Small intestine (tissue), 7 donors: Measurements from ENCODE around the gene ENPP5. TPM values are rescaled to one million over a fixed set of nuclear protein-coding genes. Genes with fewer than 3 reads are reported as not detected.
A peak's percentile ranks its signal among the peaks of the same experiment; 100 is the strongest.
"Not testable (repeated sequence)": the region's sequence is repeated elsewhere in the genome, so short reads cannot be mapped to it uniquely, and the experiment has no call there.

Experiments used
- DNase-seq, 2 donors: peaks; one replicate each; pipeline versions ENCODE4 v3.0.0 to v3.0.0-alpha.2; 2013
- FAIRE-seq: peaks from 2 replicates; lab custom pipeline; 2012; peaks lifted over from hg19 to GRCh38; lab: Jason Lieb, UNC
- H3K27ac ChIP-seq, 3 donors: one replicate each; pipeline ENCODE4 v1.5.1; 2013; ENCODE audit warnings: low read length in 2 of 3, mild to moderate bottlenecking in 2 of 3, control low read depth in 1 of 3, inconsistent platforms in 1 of 3, low read depth in 1 of 3, moderate library complexity in 1 of 3
- H3K27me3 ChIP-seq, 3 donors: one replicate each; pipeline ENCODE4 v1.6.1; 2013; ENCODE audit warnings: low read length in 3 of 3, inconsistent platforms in 1 of 3; ENCODE audit not compliant: control insufficient read depth in 3 of 3, insufficient read depth in 3 of 3
- H3K36me3 ChIP-seq, 3 donors: one replicate each; pipeline ENCODE4 v1.6.1; 2013; ENCODE audit warnings: low read length in 3 of 3, inconsistent platforms in 1 of 3, low read depth in 1 of 3, mild to moderate bottlenecking in 1 of 3, moderate library complexity in 1 of 3; ENCODE audit not compliant: control insufficient read depth in 3 of 3, insufficient read depth in 2 of 3
- H3K4me1 ChIP-seq, 3 donors: one replicate each; pipeline ENCODE4 v1.6.1; 2013; ENCODE audit warnings: low read length in 2 of 3, inconsistent platforms in 1 of 3, low read depth in 1 of 3, mild to moderate bottlenecking in 1 of 3, moderate library complexity in 1 of 3; ENCODE audit not compliant: control insufficient read depth in 3 of 3, insufficient read depth in 2 of 3
- H3K4me3 ChIP-seq, 3 donors: one replicate each; pipeline ENCODE4 v1.5.1; 2013; ENCODE audit warnings: low read length in 3 of 3, control low read depth in 1 of 3, inconsistent platforms in 1 of 3, low read depth in 1 of 3, mild to moderate bottlenecking in 1 of 3, moderate library complexity in 1 of 3
- H3K9me3 ChIP-seq, 2 donors: one replicate each; pipeline ENCODE4 v1.6.1; 2013; ENCODE audit warnings: low read depth in 1 of 2, low read length in 1 of 2; ENCODE audit not compliant: control insufficient read depth in 2 of 2, insufficient read depth in 1 of 2
- WGBS, 3 donors: extraction: QIAGEN DNeasy Blood & Tissue Kit; methylation state at CpG; one replicate each; pipeline ENCODE4 v1.1.7; 2013; 5-methylcytosine and 5-hydroxymethylcytosine counted together
- polyA plus RNA-seq, 4 donors: library from polyadenylated mRNA; stranded (reverse) in 3 of 4; unstranded in 1 of 4; fragments of 200-250 nt in 3 of 4; fragments of 120-200 nt in 1 of 4; gene quantifications; one replicate each; pipeline versions ENCODE4 v1.2.1 to v1.2.3, GENCODE V29; 2013
- donor health status: healthy with polysubstance abuse.
- donor health status: control.
- donor health status: control.
- donor health status: Bipolar disorder and iron deficiency.
- donor health status: healthy.

ENPP5 gene
- polyA plus RNA-seq, 4 donors: 0.67 to 10.4 (median 1.1) TPM

DNA sequence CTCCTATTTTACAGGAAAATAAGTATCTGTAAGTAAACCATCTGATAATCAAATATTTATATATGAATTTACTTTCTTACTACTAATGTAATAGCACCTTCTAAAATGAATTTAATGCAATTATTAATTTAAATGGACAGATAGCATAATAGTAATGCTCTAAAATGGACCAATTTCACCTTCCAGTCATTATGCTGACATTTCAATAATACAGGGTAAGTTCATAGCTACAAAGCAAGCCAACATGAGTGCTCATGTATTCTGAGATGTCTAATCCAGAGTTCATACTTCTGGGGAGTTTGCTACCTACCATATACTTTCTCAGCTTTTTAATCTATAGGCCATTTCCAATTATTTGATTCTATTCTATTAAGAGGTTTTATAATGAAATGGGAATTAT lies 11.6 kb downstream of the ENPP5 start:
- Histone ChIP-seq H3K36me3 (no peaks in the 10 kb centered on the region), H3K27ac (no peak overlapping the region), H3K4me1 (no peaks in the 10 kb centered on the region), H3K27me3 (no peaks in the 10 kb centered on the region), H3K4me3 (no peak overlapping the region), H3K9me3 (peaks cover 0 to 6% of the 10 kb centered on the region in 2 donors)
- FAIRE-seq: peak; percentile 5
- no peak for DNase-seq

GRCh38 chr6:46156701-46157100 lies 14.1 kb downstream of the ENPP5 start:
- FAIRE-seq (no peak), DNase-seq (no peak)
- Histone ChIP-seq H3K27me3 (no peaks in the 10 kb centered on the region), H3K9me3 (peaks cover 0 to 6% of the 10 kb centered on the region in 2 donors), H3K36me3 (no peaks in the 10 kb centered on the region), H3K4me3 (no peak overlapping the region), H3K27ac (no peak overlapping the region), H3K4me1 (no peaks in the 10 kb centered on the region)

DNA sequence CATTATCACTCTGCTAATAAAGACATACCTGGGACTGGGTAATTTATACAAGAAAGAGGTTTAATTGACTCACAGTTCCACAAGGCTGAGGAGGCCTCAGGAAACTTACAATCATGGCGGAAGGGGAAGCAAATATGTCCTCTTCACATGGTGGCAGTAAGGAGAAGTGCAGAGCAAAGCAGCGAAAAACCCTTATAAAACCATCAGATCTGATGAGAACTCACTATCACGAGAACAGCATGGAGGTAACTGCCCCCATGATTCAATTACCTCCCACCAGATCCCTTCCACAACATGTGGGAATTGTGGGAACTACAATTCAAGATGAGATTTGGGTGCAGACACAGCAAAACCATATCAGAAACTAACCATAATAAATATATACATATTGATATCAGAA lies 21.7 kb downstream of the ENPP5 start:
- not testable (repeated sequence) for H3K4me3 ChIP-seq, H3K9me3 ChIP-seq, H3K4me1 ChIP-seq, H3K36me3 ChIP-seq, H3K27ac ChIP-seq, H3K27me3 ChIP-seq, FAIRE-seq, DNase-seq
- 89 to 92% (median 90%) methylated on average over 3 of the region's 3 CpGs for WGBS, 3 donors

- FAIRE-seq: no peak
- H3K4me1 ChIP-seq: no peaks in the 10 kb centered on the region
- H3K4me3 ChIP-seq: no peak overlapping the region
- H3K9me3 ChIP-seq: no peaks in the 10 kb centered on the region
- WGBS, 3 donors: 67 to 100% (median 97%) methylated on average over 1 of the region's 1 CpG
- H3K36me3 ChIP-seq: peaks cover 0 to 2% (median 0%) of the 10 kb centered on the region in 3 donors
- DNase-seq: no peak
- no peaks in the 10 kb centered on the region for H3K27me3 ChIP-seq
- no peak overlapping the region for H3K27ac ChIP-seq
These were observed 26.5 kb downstream of the ENPP5 start for GRCh38 chr6:46144270-46144669.

DNA sequence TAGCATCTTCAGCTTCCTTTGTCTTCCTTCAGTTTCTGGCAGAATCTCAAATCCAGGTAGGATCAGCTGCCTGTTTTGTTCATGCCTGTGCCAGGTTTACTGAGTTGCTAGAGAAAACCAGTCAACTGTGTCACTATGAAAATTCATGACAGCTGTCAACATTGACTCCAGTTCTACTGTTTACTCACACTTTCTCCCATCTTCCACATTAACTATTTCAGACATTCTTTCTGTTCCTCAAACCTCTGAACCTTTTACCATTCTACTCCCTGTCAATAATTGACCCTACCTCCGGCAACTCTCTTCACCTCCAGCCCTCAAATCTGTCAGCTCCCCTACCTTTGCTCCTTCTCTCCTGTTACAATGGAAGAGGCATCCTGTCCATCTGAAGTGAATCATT lies 32.5 kb downstream of the ENPP5 start:
- no peak overlapping the region for H3K4me3 ChIP-seq
- H3K4me1 ChIP-seq: no peaks in the 10 kb centered on the region
- DNase-seq (no peak), FAIRE-seq (no peak)
- no peaks in the 10 kb centered on the region for H3K27me3 ChIP-seq
- H3K36me3 ChIP-seq: peaks cover 0 to 2% (median 0%) of the 10 kb centered on the region in 3 donors
- no peak overlapping the region for H3K27ac ChIP-seq
- H3K9me3 ChIP-seq: no peaks in the 10 kb centered on the region
- WGBS, 3 donors: 64 to 70% (median 66%) methylated on average over 1 of the region's 1 CpG

DNA sequence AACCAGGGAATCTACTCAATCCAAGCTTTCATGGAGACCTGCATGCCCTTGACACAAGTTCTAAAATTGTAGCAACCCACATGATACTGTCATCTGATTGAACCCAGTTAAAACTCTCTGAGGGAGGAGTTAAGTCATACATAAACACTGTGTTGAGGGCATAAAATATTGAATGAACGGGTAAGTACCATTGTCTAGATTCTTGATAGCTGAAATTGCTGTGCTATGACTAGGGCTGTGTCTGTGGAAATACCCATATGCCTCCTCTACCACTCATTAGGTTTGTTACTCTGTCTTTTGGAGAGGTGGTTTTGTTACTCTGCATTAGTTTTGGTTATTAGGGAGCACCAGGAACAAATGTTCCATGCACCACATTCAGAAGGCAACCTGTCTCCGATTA lies 33.4 kb downstream of the ENPP5 start:
- 77 to 84% (median 83%) methylated on average over 2 of the region's 2 CpGs for WGBS, 3 donors
- DNase-seq (no peak), FAIRE-seq (no peak)
- Histone ChIP-seq H3K27ac (no peak overlapping the region), H3K4me3 (no peak overlapping the region), H3K27me3 (no peaks in the 10 kb centered on the region), H3K36me3 (no peaks in the 10 kb centered on the region), H3K4me1 (no peaks in the 10 kb centered on the region), H3K9me3 (no peaks in the 10 kb centered on the region)

DNA sequence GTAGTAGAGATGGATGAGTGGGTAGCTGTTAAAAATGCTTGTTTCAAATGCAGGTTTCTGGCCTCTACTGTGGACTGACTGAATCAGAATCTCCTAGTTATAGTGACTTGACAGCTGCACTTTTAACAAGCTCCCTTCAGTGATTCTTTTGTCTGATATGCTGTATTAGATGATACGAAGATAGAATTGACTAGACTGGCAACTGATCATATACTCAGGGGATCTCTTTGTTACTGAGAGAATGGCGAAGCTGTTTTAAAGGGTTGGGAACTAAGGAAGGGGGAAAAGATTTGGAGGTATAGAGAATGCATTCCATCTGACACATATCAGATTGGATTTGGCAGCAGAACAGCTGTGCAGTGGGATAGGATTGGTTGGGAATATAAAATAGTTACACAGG lies 33.9 kb downstream of the ENPP5 start:
- FAIRE-seq: no peak
- whole genome bisulfite sequencing, 3 donors: 75 to 95% (median 82%) methylated on average over 2 of the region's 2 CpGs
- H3K4me1 ChIP-seq: no peaks in the 10 kb centered on the region
- no peak overlapping the region for H3K4me3 ChIP-seq
- no peaks in the 10 kb centered on the region for H3K36me3 ChIP-seq
- no peak overlapping the region for H3K27ac ChIP-seq
- H3K9me3 ChIP-seq: no peaks in the 10 kb centered on the region
- no peaks in the 10 kb centered on the region for H3K27me3 ChIP-seq
- DNase-seq: no peak

- 36 to 68% (median 50%) methylated on average over 1 of the region's 1 CpG for WGBS, 3 donors
These were observed 35.6 kb downstream of the ENPP5 start for GRCh38 chr6:46135176-46135575.

DNA sequence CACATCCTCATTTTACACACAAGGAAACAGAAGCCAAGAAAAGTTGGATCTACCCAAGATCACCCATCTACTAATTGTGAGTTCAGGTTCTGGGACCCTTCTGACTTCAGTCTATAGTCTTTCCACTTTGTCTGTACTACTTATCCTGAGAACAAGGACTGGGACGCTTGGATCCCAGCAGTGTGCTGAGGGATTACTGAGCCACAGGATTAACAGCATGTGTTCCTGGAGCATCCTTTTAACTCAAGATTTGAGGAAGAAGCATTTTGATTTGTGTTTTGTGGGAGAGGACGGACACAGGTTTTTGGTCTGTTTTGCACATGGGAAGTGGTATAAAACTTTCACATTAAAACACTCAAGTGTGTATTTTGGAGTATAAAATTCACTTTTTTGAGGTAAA lies 36.6 kb downstream of the ENPP5 start:
- Histone ChIP-seq H3K4me1 (peaks cover 0 to 4% (median 0%) of the 10 kb centered on the region in 3 donors), H3K27me3 (no peaks in the 10 kb centered on the region), H3K4me3 (no peak overlapping the region), H3K36me3 (no peaks in the 10 kb centered on the region), H3K9me3 (no peaks in the 10 kb centered on the region), H3K27ac (no peak overlapping the region)
- DNase-seq (no peak), FAIRE-seq (no peak)
- WGBS, 3 donors: 79 to 91% (median 90%) methylated on average over 2 of the region's 2 CpGs

More at GRCh38 chr6:46135176-46135575, 35.6 kb downstream of the ENPP5 start:
- no peak overlapping the region for H3K27ac ChIP-seq
- no peak overlapping the region for H3K4me3 ChIP-seq
- no peak for FAIRE-seq
- no peaks in the 10 kb centered on the region for H3K36me3 ChIP-seq
- no peaks in the 10 kb centered on the region for H3K27me3 ChIP-seq
- no peak for DNase-seq
- peaks cover 0 to 4% (median 0%) of the 10 kb centered on the region in 3 donors for H3K4me1 ChIP-seq
- no peaks in the 10 kb centered on the region for H3K9me3 ChIP-seq
